MCF 10A (cell line): ENCODE data around the gene UNKL. TPM values are rescaled to one million over a fixed set of nuclear protein-coding genes. Genes with fewer than 3 reads are reported as not detected.

Experiments used
- BruUV-seq: library from RNA; stranded (reverse); fragments of 400-500 nt; replicated peaks from 2 replicates; lab custom pipeline; 2021; lab: Mats Ljungman, UMichigan
- CTCF ChIA-PET: fragments of 300-600 bp; sonication (Branson Sonifier 250); formaldehyde crosslinking; extraction: SDS; loops from one replicate; lab custom pipeline; 2021; ENCODE audit warnings: antibody characterized with exemption, inconsistent platforms; lab: Yijun Ruan, JAX
- POLR2A ChIA-PET: fragments of 300-600, 350-650 bp; sonication (Branson Sonifier 250); formaldehyde crosslinking; extraction: SDS; loops from one replicate; lab custom pipeline; 2020; ENCODE audit warnings: antibody characterized with exemption, inconsistent platforms; lab: Yijun Ruan, JAX
- DNase-seq: peaks from one replicate; pipeline ENCODE4 v3.0.0-alpha.2; 2018; ENCODE audit not compliant: unreplicated experiment
- H3K27ac Mint-ChIP-seq: one replicate; pipeline ENCODE4 v1.8.0; 2022; ENCODE audit warnings: mild to moderate bottlenecking, low read depth, mixed read lengths; ENCODE audit not compliant: unreplicated experiment
- H3K27me3 Mint-ChIP-seq: one replicate; pipeline ENCODE4 v1.8.0; 2022; ENCODE audit warnings: mixed read lengths; ENCODE audit not compliant: insufficient read depth, unreplicated experiment
- H3K36me3 Mint-ChIP-seq: one replicate; pipeline ENCODE4 v1.8.0; 2022; ENCODE audit warnings: mild to moderate bottlenecking, moderate library complexity, mixed read lengths; ENCODE audit not compliant: insufficient read depth, unreplicated experiment
- H3K4me1 Mint-ChIP-seq: one replicate; pipeline ENCODE4 v1.8.0; 2022; ENCODE audit warnings: mixed read lengths; ENCODE audit not compliant: insufficient read depth, unreplicated experiment
- H3K4me3 Mint-ChIP-seq: one replicate; pipeline ENCODE4 v1.8.0; 2022; ENCODE audit warnings: mild to moderate bottlenecking, moderate library complexity, mixed read lengths; ENCODE audit not compliant: unreplicated experiment
- H3K9me3 Mint-ChIP-seq: one replicate; pipeline ENCODE4 v1.8.0; 2022; ENCODE audit warnings: mixed read lengths; ENCODE audit not compliant: unreplicated experiment
- intact Hi-C: fragments of 100-400 bp; cut with micrococcal nuclease; formaldehyde crosslinking; loops from 2 replicates; pipeline ENCODE4 v1.14.1; 2022
- total RNA-seq: library from RNA; stranded (reverse); gene quantifications from 2 replicates; pipeline ENCODE4 v1.2.3, GENCODE V29; 2022
- TF ChIP-seq, protein P1 (sequence below): fragments of 200-600 bp; IDR thresholded peaks from one replicate; pipeline ENCODE4 v1.8.0; 2022; ENCODE audit warnings: antibody characterized with exemption, mild to moderate bottlenecking; ENCODE audit not compliant: unreplicated experiment

Gene UNKL
- total RNA-seq, 1 experiment from 2014 or later: 12.3 TPM

DNA sequence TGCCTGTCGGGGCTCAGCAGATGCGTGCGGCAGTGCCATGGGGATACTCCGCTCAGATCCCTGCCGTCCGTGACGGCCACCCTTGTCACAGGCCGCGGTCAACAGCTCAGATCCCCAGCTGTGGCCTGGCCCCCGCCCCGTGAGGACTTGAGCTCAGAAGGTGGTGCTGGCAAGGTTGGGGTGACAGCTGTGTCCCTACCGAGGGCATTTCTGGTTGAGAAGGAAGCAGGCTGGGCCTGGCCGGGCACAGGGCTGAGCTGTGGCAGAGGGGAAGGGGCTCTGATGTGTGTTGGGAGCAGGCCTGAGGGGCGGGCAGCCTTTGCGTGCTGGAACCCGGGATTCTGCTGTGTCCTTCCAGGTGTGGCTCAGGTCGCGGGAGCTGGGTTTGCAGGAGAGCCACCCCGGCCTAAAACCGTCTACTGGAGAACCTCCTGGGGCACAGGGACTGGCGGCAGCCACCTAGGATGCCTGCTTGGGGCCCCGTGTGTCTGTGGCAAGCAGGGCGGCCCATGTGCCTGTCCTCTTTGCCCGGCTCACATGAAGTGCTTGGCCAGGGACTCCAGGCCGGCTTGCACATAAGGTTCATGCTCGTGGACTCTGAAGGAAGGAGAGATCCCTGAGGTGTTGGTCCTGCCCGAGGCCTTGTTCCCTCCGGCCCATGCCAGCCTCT lies 100.0 kb downstream of the UNKL start:
- CTCF ChIA-PET: interaction anchor here (0.6 kb wide), 1 partner anchor 22 kb away, joined by 3 read pairs; no protein-coding TSS in a partner anchor
- H3K9me3 Mint-ChIP-seq: no peaks in the 10 kb centered on the region
- intact Hi-C loops: no loop called here
- BruUV-seq: no TSS peak
- TF ChIP-seq, protein P1, sequence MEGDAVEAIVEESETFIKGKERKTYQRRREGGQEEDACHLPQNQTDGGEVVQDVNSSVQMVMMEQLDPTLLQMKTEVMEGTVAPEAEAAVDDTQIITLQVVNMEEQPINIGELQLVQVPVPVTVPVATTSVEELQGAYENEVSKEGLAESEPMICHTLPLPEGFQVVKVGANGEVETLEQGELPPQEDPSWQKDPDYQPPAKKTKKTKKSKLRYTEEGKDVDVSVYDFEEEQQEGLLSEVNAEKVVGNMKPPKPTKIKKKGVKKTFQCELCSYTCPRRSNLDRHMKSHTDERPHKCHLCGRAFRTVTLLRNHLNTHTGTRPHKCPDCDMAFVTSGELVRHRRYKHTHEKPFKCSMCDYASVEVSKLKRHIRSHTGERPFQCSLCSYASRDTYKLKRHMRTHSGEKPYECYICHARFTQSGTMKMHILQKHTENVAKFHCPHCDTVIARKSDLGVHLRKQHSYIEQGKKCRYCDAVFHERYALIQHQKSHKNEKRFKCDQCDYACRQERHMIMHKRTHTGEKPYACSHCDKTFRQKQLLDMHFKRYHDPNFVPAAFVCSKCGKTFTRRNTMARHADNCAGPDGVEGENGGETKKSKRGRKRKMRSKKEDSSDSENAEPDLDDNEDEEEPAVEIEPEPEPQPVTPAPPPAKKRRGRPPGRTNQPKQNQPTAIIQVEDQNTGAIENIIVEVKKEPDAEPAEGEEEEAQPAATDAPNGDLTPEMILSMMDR: no peak
- DNase-seq: no peak
- peaks cover 55% of the 10 kb centered on the region for H3K36me3 Mint-ChIP-seq
- POLR2A ChIA-PET: no interaction called here
- H3K27ac Mint-ChIP-seq: no peak overlapping the region
- no peak overlapping the region for H3K4me3 Mint-ChIP-seq
- peaks cover 13% of the 10 kb centered on the region for H3K4me1 Mint-ChIP-seq
- H3K27me3 Mint-ChIP-seq: no peaks in the 10 kb centered on the region

DNA sequence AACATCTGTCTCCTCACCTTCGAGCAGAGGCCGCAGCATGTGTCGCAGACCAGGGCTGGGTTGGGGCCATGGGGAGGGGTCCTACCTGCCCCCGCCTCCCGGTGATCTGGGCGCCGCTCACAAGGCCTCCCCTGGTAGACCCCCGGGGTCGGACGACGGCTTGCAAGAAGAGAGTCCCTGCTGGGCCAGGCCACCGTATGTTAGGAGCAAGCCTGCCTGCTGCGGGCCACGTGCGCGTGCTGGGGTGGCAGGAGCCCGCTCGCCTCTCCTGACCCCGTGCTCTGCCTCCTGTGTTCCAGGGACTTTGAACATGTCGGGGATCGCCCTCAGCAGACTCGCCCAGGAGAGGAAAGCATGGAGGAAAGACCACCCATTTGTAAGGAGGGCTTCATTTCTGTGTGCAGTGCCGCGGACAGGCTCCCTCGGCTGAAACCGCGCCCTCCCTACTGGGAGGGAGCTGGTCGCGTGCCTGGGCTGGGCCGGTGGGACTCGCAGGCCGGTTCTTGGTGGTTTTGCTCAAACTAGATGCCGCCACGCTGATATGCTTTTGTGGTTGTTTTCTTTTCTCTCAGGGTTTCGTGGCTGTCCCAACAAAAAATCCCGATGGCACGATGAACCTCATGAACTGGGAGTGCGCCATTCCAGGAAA lies 100.7 kb downstream of the UNKL start:
- ChIA-PET CTCF (interaction anchor here (0.6 kb wide), 1 partner anchor 94 kb away, joined by 3 read pairs; no protein-coding TSS in a partner anchor), POLR2A (no interaction called here)
- BruUV-seq: no TSS peak
- no peak overlapping the region for H3K27ac Mint-ChIP-seq
- no peak for DNase-seq
- intact Hi-C loops: no loop called here
- H3K27me3 Mint-ChIP-seq: no peaks in the 10 kb centered on the region
- no peak overlapping the region for H3K4me3 Mint-ChIP-seq
- peaks cover 48% of the 10 kb centered on the region for H3K36me3 Mint-ChIP-seq
- no peaks in the 10 kb centered on the region for H3K9me3 Mint-ChIP-seq
- TF ChIP-seq, protein P1: no peak
- peaks cover 13% of the 10 kb centered on the region for H3K4me1 Mint-ChIP-seq

Other genes starting within 250 kb of the UNKL start
- not detected in 2 replicates for gene TPSG1, start 189.4 kb downstream of the UNKL start, total RNA-seq
- gene TPSB2, start 184.5 kb downstream of the UNKL start, total RNA-seq: not detected in 2 replicates
- gene TPSAB1, start 174.0 kb downstream of the UNKL start, total RNA-seq: not detected in 2 replicates
- gene TPSD1, start 158.6 kb downstream of the UNKL start, total RNA-seq: not detected in 2 replicates
- 163 and 172 TPM in 2 replicates for gene UBE2I, start 105.1 kb downstream of the UNKL start, total RNA-seq
- 0.49 and 0.75 TPM in 2 replicates for gene BAIAP3, start 81.1 kb downstream of the UNKL start, total RNA-seq
- 49.6 and 58.2 TPM in 2 replicates for gene TSR3, start 62.8 kb downstream of the UNKL start, total RNA-seq
- gene GNPTG, start 62.8 kb downstream of the UNKL start, total RNA-seq: 37.6 and 41.6 TPM in 2 replicates
- 19.1 and 21.4 TPM in 2 replicates for gene UQCC4, start 6.0 kb upstream of the UNKL start, total RNA-seq
- not detected in 2 replicates for gene PERCC1, start 16.4 kb upstream of the UNKL start, total RNA-seq
- gene CCDC154, start 29.9 kb upstream of the UNKL start, total RNA-seq: 0.28 and 1.2 TPM in 2 replicates
- gene CLCN7, start 60.3 kb upstream of the UNKL start, total RNA-seq: 60.0 and 69.5 TPM in 2 replicates
- gene PTX4, start 74.2 kb upstream of the UNKL start, total RNA-seq: not detected in 2 replicates
- gene TELO2, start 78.7 kb upstream of the UNKL start, total RNA-seq: 27.7 and 31.3 TPM in 2 replicates
- gene TMEM204, start 119.0 kb upstream of the UNKL start, total RNA-seq: not detected in 2 replicates
- gene IFT140, start 197.4 kb upstream of the UNKL start, total RNA-seq: 18.6 and 19.7 TPM in 2 replicates
- gene CRAMP1, start 197.7 kb upstream of the UNKL start, total RNA-seq: 21.8 and 26.3 TPM in 2 replicates